H1 (cell line): Measurements from ENCODE around the gene PTP4A1. TPM values are rescaled to one million over a fixed set of nuclear protein-coding genes. Genes with fewer than 3 reads are reported as not detected.

ENCODE experiments used
- NRF1 ChIP-seq: IDR thresholded peaks from 2 replicates; pipeline ENCODE4 v1.6.1; 2011; ENCODE audit warnings: mild to moderate bottlenecking, low read depth, low read length, improper control_type of control experiment
- polyA plus RNA-seq, 7 experiments: library from polyadenylated mRNA; depleted of rRNA in 3 of 7; stranded (reverse) in 5 of 7; unstranded in 2 of 7; fragments of >200 nt in 5 of 7; fragments of 200-250 nt in 2 of 7; gene quantifications; 1 replicate in 5 of 7; 2 replicates in 1 of 7; 4 replicates in 1 of 7; pipeline versions ENCODE4 v1.2.1 to v1.2.3, GENCODE V29; 2011 to 2013; ENCODE audit warnings: missing spikeins in 2 of 7, mixed read lengths in 2 of 7
- total RNA-seq: library from RNA; stranded (reverse); fragmentation: NEBNext Ultra II Directional; extraction: Animal tissue kit (Norgen Biotek cat#: 25700); gene quantifications from 2 replicates; pipeline ENCODE4 v1.2.1, GENCODE V29; 2021

PTP4A1 gene
- total and polyA plus RNA-seq, 2 of the 8 experiments (the other 6 are each of a cell fraction or from before 2014, with no cell fraction given): 21.1 to 76.3 TPM

DNA sequence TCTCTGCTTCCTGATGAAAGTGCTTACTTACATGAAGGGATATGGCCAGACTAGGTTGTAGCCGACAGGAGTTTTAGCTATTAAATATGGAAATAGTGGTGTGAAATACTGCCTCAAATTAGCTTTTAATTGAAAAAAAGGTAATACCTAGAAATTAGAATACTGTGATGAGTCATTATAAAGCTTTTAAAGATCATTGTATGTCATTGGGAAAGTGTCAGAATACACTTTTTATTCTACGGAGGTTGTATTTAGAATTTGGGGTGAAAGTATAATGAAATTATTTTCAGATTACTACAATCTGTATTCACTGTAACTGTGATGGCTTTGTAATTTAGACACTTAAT, 2.2 kb downstream of the PTP4A1 start (continued):
- no peak for TF ChIP-seq NRF1
